Breast epithelium (tissue), 4 donors: ENCODE data around the gene ENO4. TPM values are rescaled to one million over a fixed set of nuclear protein-coding genes. Genes with fewer than 3 reads are reported as not detected.

ENCODE experiments used
- DNase-seq, 2 donors: peaks; one replicate each; pipeline ENCODE4 v3.0.0-alpha.2; 2019; ENCODE audit warnings: low spot score in 2 of 2
- H3K27ac ChIP-seq, 2 donors: fragments of 200-600 bp; sonication (generic) in 1 of 2; one replicate each; pipeline ENCODE4 v1.5.1; 2016 to 2019; ENCODE audit warnings: mild to moderate bottlenecking in 1 of 2
- H3K27me3 ChIP-seq, 2 donors: fragments of 200-600 bp; sonication (generic) in 1 of 2; one replicate each; pipeline versions ENCODE4 v1.5.1 to v1.6.0; 2017 to 2019; ENCODE audit warnings: control low read depth in 1 of 2, mild to moderate bottlenecking in 1 of 2
- H3K36me3 ChIP-seq: fragments of 200-600 bp; one replicate; pipeline ENCODE4 v1.5.1; 2019
- H3K4me1 ChIP-seq, 2 donors: fragments of 200-600 bp; sonication (generic); one replicate each; pipeline ENCODE4 v1.5.1; 2016 to 2019; ENCODE audit warnings: control low read depth in 1 of 2
- H3K4me3 ChIP-seq, 3 donors: fragments of 200-600 bp; sonication (generic); 1 replicate in 2 of 3; 2 replicates in 1 of 3; pipeline ENCODE4 v1.5.1; 2016 to 2019; ENCODE audit warnings: mild to moderate bottlenecking in 3 of 3, moderate library complexity in 2 of 3
- H3K9me3 ChIP-seq, 2 donors: fragments of 200-600 bp; sonication (generic) in 1 of 2; one replicate each; pipeline ENCODE4 v1.5.1; 2016 to 2019; ENCODE audit warnings: control low read depth in 1 of 2
- CTCF ChIP-seq, 3 donors: fragments of 450-650 bp; IDR thresholded peaks; one replicate each; pipeline ENCODE4 v1.5.1; 2016 to 2017; ENCODE audit warnings: antibody characterized with exemption in 3 of 3, mild to moderate bottlenecking in 3 of 3, moderate library complexity in 3 of 3
- POLR2A ChIP-seq: fragments of 450-650 bp; IDR thresholded peaks from one replicate; pipeline ENCODE4 v1.6.1; 2016; ENCODE audit warnings: antibody characterized with exemption, mild to moderate bottlenecking, moderate library complexity
- POLR2AphosphoS5 ChIP-seq, 3 donors: sonication (generic); formaldehyde crosslinking; IDR thresholded peaks; one replicate each; pipeline ENCODE4 v1.6.1; 2017; ENCODE audit warnings: antibody characterized with exemption in 3 of 3
- intact Hi-C: fragments of 100-400 bp; cut with DNase I; formaldehyde crosslinking; loops from one replicate; pipeline ENCODE4 v1.15.1; 2023; ENCODE audit warnings: low total_unique reads
- total RNA-seq, 3 donors: library from RNA; depleted of rRNA; stranded (reverse); fragments of >200 nt; gene quantifications; one replicate each; pipeline ENCODE4 v1.1.0, GENCODE V29; 2016

The ENO4 gene
- total RNA-seq, 3 donors from 2014 or later = 0.16 to 1.9 (median 0.66) TPM

GRCh38 chr10:116893686-116894037 is 44.4 kb downstream of the ENO4 start:
- H3K4me3 ChIP-seq = no peak overlapping the region
- H3K27ac ChIP-seq = no peak overlapping the region
- no peaks in the 10 kb centered on the region for H3K9me3 ChIP-seq
- DNase-seq = no peak
- H3K27me3 ChIP-seq = no peaks in the 10 kb centered on the region
- TF ChIP-seq CTCF (IDR thresholded peaks at IDR 0.05) (no peak), POLR2A (no peak), POLR2AphosphoS5 (IDR thresholded peaks at IDR 0.05) (no peak)
- no peaks in the 10 kb centered on the region for H3K4me1 ChIP-seq
- intact Hi-C loops = no loop called here
- no peaks in the 10 kb centered on the region for H3K36me3 ChIP-seq

GRCh38 chr10:116899626-116900025 is 50.3 kb downstream of the ENO4 start:
- H3K9me3 ChIP-seq = no peaks in the 10 kb centered on the region
- H3K27ac ChIP-seq = no peak overlapping the region
- H3K4me3 ChIP-seq = no peak overlapping the region
- intact Hi-C loops = no loop called here
- no peaks in the 10 kb centered on the region for H3K36me3 ChIP-seq
- no peak for DNase-seq
- H3K27me3 ChIP-seq = no peaks in the 10 kb centered on the region
- no peaks in the 10 kb centered on the region for H3K4me1 ChIP-seq
- TF ChIP-seq POLR2A (no peak), POLR2AphosphoS5 (IDR thresholded peaks at IDR 0.05) (no peak), CTCF (IDR thresholded peaks at IDR 0.05) (no peak)

DNA sequence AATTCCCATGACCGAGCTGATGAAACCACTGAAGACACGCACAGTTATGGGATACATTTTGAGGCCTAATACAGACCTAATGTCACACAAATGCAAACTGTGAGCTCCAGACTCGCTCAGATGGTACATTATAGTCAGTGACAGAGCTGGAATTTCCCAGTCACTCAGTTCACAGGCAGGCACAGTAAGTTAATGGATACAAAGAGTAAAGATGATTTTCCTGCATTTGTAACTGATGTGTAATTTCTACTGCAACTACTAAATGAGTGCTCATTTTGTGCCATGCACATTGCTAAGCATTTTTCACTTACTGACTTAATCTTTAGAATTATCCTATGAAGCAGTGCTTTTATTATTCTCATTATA is 56.5 kb downstream of the ENO4 start:
- no peaks in the 10 kb centered on the region for H3K9me3 ChIP-seq
- no peaks in the 10 kb centered on the region for H3K36me3 ChIP-seq
- H3K27ac ChIP-seq = no peak overlapping the region
- no peak for TF ChIP-seq POLR2A
- no peak for TF ChIP-seq POLR2AphosphoS5 (IDR thresholded peaks at IDR 0.05)
- no peak for TF ChIP-seq CTCF (IDR thresholded peaks at IDR 0.05)
- no peaks in the 10 kb centered on the region for H3K27me3 ChIP-seq
- intact Hi-C loops = no loop called here
- H3K4me3 ChIP-seq = no peak overlapping the region
- no peak for DNase-seq
- no peaks in the 10 kb centered on the region for H3K4me1 ChIP-seq

DNA sequence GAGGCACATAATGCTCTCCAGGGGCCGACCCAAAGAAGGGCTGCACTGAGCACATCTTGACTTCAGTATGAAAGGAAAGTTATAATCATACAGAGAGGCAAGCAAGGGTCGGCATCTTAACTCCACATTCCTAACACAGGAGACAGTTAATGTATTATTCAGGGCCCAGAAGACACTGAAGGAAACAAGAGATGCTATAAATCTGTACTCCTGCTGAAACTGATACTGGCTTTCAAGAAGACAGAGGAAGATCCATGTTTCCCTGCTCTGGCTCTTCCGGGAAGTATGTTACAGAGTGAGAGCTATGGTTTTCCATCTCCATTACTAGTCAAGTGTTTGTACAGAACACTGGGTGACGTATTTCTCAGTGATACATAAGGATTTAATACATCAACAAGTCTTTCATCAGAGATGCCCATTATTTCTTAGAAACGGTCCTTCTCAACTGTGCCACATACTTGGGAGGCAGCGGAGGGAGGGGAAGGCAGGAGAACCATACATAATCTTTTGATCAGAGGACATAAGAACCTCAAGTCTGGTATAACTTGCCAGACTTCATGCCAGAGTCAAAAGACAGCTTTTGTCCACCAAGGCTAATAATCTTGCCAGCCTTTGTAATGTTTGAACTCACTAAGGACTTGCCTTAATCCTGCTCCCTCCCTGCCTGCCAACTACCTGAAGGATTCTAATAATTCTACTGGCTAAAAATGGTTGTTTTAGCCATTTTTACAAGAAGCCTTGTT is 58.1 kb downstream of the ENO4 start:
- Histone ChIP-seq H3K27me3 (no peaks in the 10 kb centered on the region), H3K4me1 (no peaks in the 10 kb centered on the region), H3K27ac (no peak overlapping the region), H3K36me3 (no peaks in the 10 kb centered on the region), H3K4me3 (no peak overlapping the region), H3K9me3 (no peaks in the 10 kb centered on the region)
- TF ChIP-seq CTCF (IDR thresholded peaks at IDR 0.05) (no peak), POLR2A (no peak), POLR2AphosphoS5 (IDR thresholded peaks at IDR 0.05) (no peak)
- DNase-seq = no peak
- intact Hi-C loops = no loop called here

DNA sequence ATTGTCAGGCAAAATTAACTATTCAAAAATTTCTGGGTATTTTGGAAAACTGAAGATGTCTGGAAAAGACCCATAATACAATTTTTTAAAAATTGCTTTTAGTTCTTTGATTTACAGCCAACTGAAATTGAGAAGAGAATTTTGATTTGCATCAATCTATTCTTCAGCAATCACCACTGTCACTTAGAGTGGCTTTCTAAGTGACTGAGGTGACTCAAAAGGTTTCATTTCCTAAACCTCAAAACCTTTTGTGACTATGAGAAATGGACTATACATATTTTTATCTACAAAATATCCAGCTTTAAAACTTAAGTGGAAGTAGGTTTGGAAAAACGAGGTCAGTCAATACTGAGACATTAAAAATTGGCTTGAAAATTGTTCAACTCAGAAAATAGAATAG is 60.0 kb downstream of the ENO4 start:
- no peak for TF ChIP-seq CTCF (IDR thresholded peaks at IDR 0.05)
- TF ChIP-seq POLR2A = no peak
- no peak for TF ChIP-seq POLR2AphosphoS5 (IDR thresholded peaks at IDR 0.05)
- Histone ChIP-seq H3K27me3 (no peaks in the 10 kb centered on the region), H3K27ac (no peak overlapping the region), H3K4me3 (no peak overlapping the region), H3K4me1 (no peaks in the 10 kb centered on the region), H3K36me3 (no peaks in the 10 kb centered on the region), H3K9me3 (no peaks in the 10 kb centered on the region)
- intact Hi-C loops = no loop called here
- no peak for DNase-seq
